Liver (tissue), 9 donors: ENCODE measurements around the gene PLCL1. TPM values are rescaled to one million over a fixed set of nuclear protein-coding genes. Genes with fewer than 3 reads are reported as not detected.

Experiments used
- DNase-seq: peaks from one replicate; pipeline ENCODE4 v3.0.0-alpha.2; 2017; ENCODE audit warnings: low spot score
- H3K27ac ChIP-seq, 2 donors: one replicate each; pipeline ENCODE4 v1.7.0; 2013; ENCODE audit warnings: inconsistent platforms in 2 of 2, low read length in 2 of 2, control low read depth in 1 of 2, low read depth in 1 of 2, mild to moderate bottlenecking in 1 of 2
- H3K27me3 ChIP-seq, 4 donors: one replicate each; pipeline versions ENCODE4 v1.6.1 to v1.7.0; 2013; ENCODE audit warnings: low read length in 3 of 4, inconsistent platforms in 1 of 4, mild to moderate bottlenecking in 1 of 4, moderate library complexity in 1 of 4; ENCODE audit not compliant: control insufficient read depth in 4 of 4, insufficient read depth in 4 of 4
- H3K36me3 ChIP-seq, 4 donors: one replicate each; pipeline versions ENCODE4 v1.6.1 to v1.7.0; 2013; ENCODE audit warnings: low read length in 3 of 4, mild to moderate bottlenecking in 3 of 4, low read depth in 1 of 4, moderate library complexity in 1 of 4; ENCODE audit not compliant: control insufficient read depth in 4 of 4, insufficient read depth in 3 of 4
- H3K4me1 ChIP-seq, 4 donors: one replicate each; pipeline versions ENCODE4 v1.6.1 to v1.7.0; 2013; ENCODE audit warnings: low read length in 3 of 4, mild to moderate bottlenecking in 3 of 4, moderate library complexity in 1 of 4; ENCODE audit not compliant: control insufficient read depth in 4 of 4, insufficient read depth in 4 of 4
- H3K4me3 ChIP-seq, 3 donors: one replicate each; pipeline versions ENCODE4 v1.6.1 to v1.7.0; 2013; ENCODE audit warnings: low read length in 3 of 3, control low read depth in 1 of 3, low read depth in 1 of 3, mild to moderate bottlenecking in 1 of 3
- H3K9ac ChIP-seq, 2 donors: one replicate each; pipeline ENCODE4 v1.7.0; 2013; ENCODE audit warnings: low read length in 2 of 2, mild to moderate bottlenecking in 2 of 2, moderate library complexity in 2 of 2, control low read depth in 1 of 2, low read depth in 1 of 2
- H3K9me3 ChIP-seq, 4 donors: one replicate each; pipeline versions ENCODE4 v1.6.1 to v1.7.0; 2013; ENCODE audit warnings: low read length in 3 of 4; ENCODE audit not compliant: control insufficient read depth in 4 of 4
- CTCF ChIP-seq: fragments of 150-350 bp; IDR thresholded peaks from 2 replicates; pipeline ENCODE4 v1.5.1; 2017; ENCODE audit warnings: improper control_type of control experiment, low read depth, low read length; ENCODE audit not compliant: missing input control
- EGR1 ChIP-seq, 2 donors: IDR thresholded peaks; 2 replicates each; pipeline ENCODE4 v1.6.1; 2016 to 2018; ENCODE audit warnings: antibody characterized with exemption in 2 of 2, low read depth in 2 of 2
- FOXA1 ChIP-seq: IDR thresholded peaks from 2 replicates; pipeline ENCODE4 v1.6.1; 2016; ENCODE audit warnings: antibody characterized with exemption
- FOXA2 ChIP-seq: IDR thresholded peaks from 2 replicates; pipeline ENCODE4 v1.6.1; 2016; ENCODE audit warnings: antibody characterized with exemption
- GABPA ChIP-seq, 2 donors: IDR thresholded peaks in 1 of 2; conservative IDR thresholded peaks in 1 of 2; 2 replicates each; pipeline ENCODE4 v1.6.1; 2016; ENCODE audit warnings: antibody characterized with exemption in 2 of 2, mild to moderate bottlenecking in 1 of 2, moderate library complexity in 1 of 2
- HNF4A ChIP-seq, 2 donors: conservative IDR thresholded peaks; 2 replicates each; pipeline ENCODE4 v1.6.1; 2016; ENCODE audit warnings: antibody characterized with exemption in 2 of 2, mild to moderate bottlenecking in 2 of 2
- HNF4G ChIP-seq: IDR thresholded peaks from 2 replicates; pipeline ENCODE4 v1.6.1; 2016; ENCODE audit warnings: antibody characterized with exemption
- JUND ChIP-seq, 2 donors: IDR thresholded peaks; 2 replicates each; pipeline ENCODE4 v1.6.1; 2016; ENCODE audit warnings: antibody characterized with exemption in 2 of 2
- MAX ChIP-seq: IDR thresholded peaks from 2 replicates; pipeline ENCODE4 v1.6.1; 2016; ENCODE audit warnings: antibody characterized with exemption
- RAD21 ChIP-seq, 2 donors: IDR thresholded peaks; 2 replicates each; pipeline ENCODE4 v1.6.1; 2016; ENCODE audit warnings: antibody characterized with exemption in 2 of 2, mild to moderate bottlenecking in 2 of 2
- REST ChIP-seq: IDR thresholded peaks from 2 replicates; pipeline ENCODE4 v1.6.1; 2016; ENCODE audit warnings: antibody characterized with exemption, mild to moderate bottlenecking
- RXRA ChIP-seq, 2 donors: IDR thresholded peaks; 2 replicates each; pipeline ENCODE4 v1.6.1; 2017 to 2018; ENCODE audit warnings: antibody characterized with exemption in 2 of 2, mild to moderate bottlenecking in 1 of 2
- TAF1 ChIP-seq: conservative IDR thresholded peaks from 2 replicates; pipeline ENCODE4 v1.6.1; 2016; ENCODE audit warnings: antibody characterized with exemption, mild to moderate bottlenecking
- ZBTB33 ChIP-seq: IDR thresholded peaks from 2 replicates; pipeline ENCODE4 v1.6.1; 2016; ENCODE audit warnings: antibody characterized with exemption
- WGBS: extraction: QIAGEN DNeasy Blood & Tissue Kit; methylation state at CpG from one replicate; pipeline ENCODE4 v1.1.7; 2013; 5-methylcytosine and 5-hydroxymethylcytosine counted together
- polyA plus RNA-seq, 2 donors: library from polyadenylated mRNA; stranded (reverse) in 1 of 2; unstranded in 1 of 2; fragments of 200-250 nt in 1 of 2; fragments of >200 nt in 1 of 2; fragmentation: Nextera tagmentation in 1 of 2; extraction: Ambion mirVana in 1 of 2; gene quantifications; one replicate each; pipeline versions ENCODE4 v1.2.1 to v1.2.3, GENCODE V29; 2013 to 2015
- total RNA-seq, 2 donors: library from RNA; depleted of rRNA; stranded (reverse); fragments of >200 nt; gene quantifications; one replicate each; pipeline ENCODE4 v1.2.3, GENCODE V29; 2014
- TF ChIP-seq, protein P1 (sequence below): IDR thresholded peaks from 2 replicates; pipeline ENCODE4 v1.6.1; 2016; ENCODE audit warnings: antibody characterized with exemption
- donor health status: healthy.
- donor health status: healthy.
- donor health status: healthy.
- donor health status: healthy.
- donor health status: healthy.

The PLCL1 gene
- total and polyA plus RNA-seq, 4 donors, result 0.08 to 0.59 (median 0.31) TPM

- Histone ChIP-seq H3K9ac (no peak overlapping the region), H3K27me3 (no peaks in the 10 kb centered on the region), H3K4me3 (no peak overlapping the region), H3K9me3 (no peaks in the 10 kb centered on the region), H3K36me3 (no peaks in the 10 kb centered on the region), H3K27ac (no peak overlapping the region), H3K4me1 (no peaks in the 10 kb centered on the region)
- TF ChIP-seq RXRA (IDR thresholded peaks at IDR 0.05) (no peak), REST (no peak), GABPA (IDR thresholded peaks at IDR 0.05 in 1 of 2, conservative IDR thresholded peaks at IDR 0.05 in 1 of 2) (no peak), HNF4A (conservative IDR thresholded peaks at IDR 0.05) (no peak), EGR1 (IDR thresholded peaks at IDR 0.05; ENCODE audit: low read depth in 2 of 2) (no peak), ZBTB33 (no peak), HNF4G (no peak), RAD21 (IDR thresholded peaks at IDR 0.05) (no peak), JUND (IDR thresholded peaks at IDR 0.05) (no peak), FOXA2 (no peak), MAX (no peak), FOXA1 (no peak), CTCF (no peak), TAF1 (no peak)
- TF ChIP-seq, protein P1, sequence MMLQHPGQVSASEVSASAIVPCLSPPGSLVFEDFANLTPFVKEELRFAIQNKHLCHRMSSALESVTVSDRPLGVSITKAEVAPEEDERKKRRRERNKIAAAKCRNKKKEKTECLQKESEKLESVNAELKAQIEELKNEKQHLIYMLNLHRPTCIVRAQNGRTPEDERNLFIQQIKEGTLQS, result no peak
- no peak for DNase-seq
- 82% methylated on average over 5 of the region's 5 CpGs for WGBS
Observed at GRCh38 chr2:198033626-198034025, 229.2 kb downstream of the PLCL1 start.
